Stimulated activated CD8-positive, alpha-beta memory T cell treated with anti-CD3 and anti-CD28 coated beads, Interleukin-12 subunit alpha, Interleukin-12 subunit beta, amount 100 ng/mL, for 1 hour (primary cell): ENCODE results near the gene FREM1.

ENCODE experiments used
- DNase-seq: peaks from one replicate; pipeline ENCODE4 v3.0.0-alpha.2; 2020; ENCODE audit warnings: low read depth

The FREM1 gene

GRCh38 chr9:14705079-14705478 lies 205.1 kb downstream of the FREM1 start:
- DNase-seq, result no peak

GRCh38 chr9:14704281-14704680 lies 205.9 kb downstream of the FREM1 start:
- DNase-seq, result no peak

- DNase-seq, result no peak
Measured at GRCh38 chr9:14702200-14702720, 208.0 kb downstream of the FREM1 start.

GRCh38 chr9:14693251-14693861 lies 216.9 kb downstream of the FREM1 start, which contains the start of gene ZDHHC21:
ZDHHC21 (minus strand) TSS chr9:14693432; CDS start chr9:14674340, 19,092 bp downstream.
- DNase-seq, result peak; percentile 22

- peak; percentile 11 for DNase-seq
Measured at GRCh38 chr9:14692470-14693250, 217.6 kb downstream of the FREM1 start.

- no peak for DNase-seq
Measured at GRCh38 chr9:14690948-14691730, 219.1 kb downstream of the FREM1 start.

- no peak for DNase-seq
Measured at GRCh38 chr9:14687042-14687719, 223.0 kb downstream of the FREM1 start.

- DNase-seq, result no peak
Measured at GRCh38 chr9:14686168-14686567, 224.1 kb downstream of the FREM1 start.
